CD1c-positive myeloid dendritic cell (primary cell): ENCODE data around the gene ANXA8.
"Not testable (repeated sequence)": the region's sequence is repeated elsewhere in the genome, so short reads cannot be mapped to it uniquely, and the experiment has no call there.

ENCODE experiments used
- DNase-seq: peaks from one replicate; pipeline ENCODE4 v3.0.0-alpha.2; 2016; ENCODE audit errors: extremely low spot score

Gene ANXA8

GRCh38 chr10:47483923-47484322 is at the start of gene ANXA8:
Gene ANXA8, minus strand, starts transcription at chr10:47484115. Its CDS starts 182 bp downstream, at chr10:47483933.
- not testable (repeated sequence) for DNase-seq

- not testable (repeated sequence) for DNase-seq
Observed at GRCh38 chr10:47523475-47523874, 39.6 kb upstream of the ANXA8 start, which contains the start of gene AGAP9. Gene AGAP9, minus strand, starts transcription at chr10:47523638. Its CDS starts 112 bp downstream, at chr10:47523526.

- DNase-seq, result not testable (repeated sequence)
Observed at GRCh38 chr10:47502313-47502712, 18.4 kb upstream of the ANXA8 start.

- DNase-seq, result not testable (repeated sequence)
Observed at GRCh38 chr10:47494226-47494625, 10.3 kb upstream of the ANXA8 start.

GRCh38 chr10:47491600-47491999 is 7.7 kb upstream of the ANXA8 start, which contains the start of gene FAM25G:
Gene FAM25G, minus strand, starts transcription at chr10:47491700. Its CDS starts 26 bp downstream, at chr10:47491674.
- DNase-seq, result not testable (repeated sequence)

GRCh38 chr10:47489630-47490029 is 5.7 kb upstream of the ANXA8 start:
- not testable (repeated sequence) for DNase-seq

- DNase-seq, result not testable (repeated sequence)
Observed at GRCh38 chr10:47485943-47486342, 2.0 kb upstream of the ANXA8 start.

- DNase-seq, result not testable (repeated sequence)
Observed at GRCh38 chr10:47484786-47485185, 871 bp upstream of the ANXA8 start.

GRCh38 chr10:47482367-47482766 is 1.5 kb downstream of the ANXA8 start:
- DNase-seq, result not testable (repeated sequence)

GRCh38 chr10:47481768-47482181 is 2.1 kb downstream of the ANXA8 start:
- not testable (repeated sequence) for DNase-seq

- DNase-seq, result not testable (repeated sequence)
Observed at GRCh38 chr10:47481182-47481766, 2.6 kb downstream of the ANXA8 start.

- DNase-seq, result not testable (repeated sequence)
Observed at GRCh38 chr10:47480133-47480532, 3.8 kb downstream of the ANXA8 start.

GRCh38 chr10:47478114-47478513 is 5.8 kb downstream of the ANXA8 start:
- not testable (repeated sequence) for DNase-seq

- DNase-seq, result not testable (repeated sequence)
Observed at GRCh38 chr10:47477078-47477477, 6.8 kb downstream of the ANXA8 start.

GRCh38 chr10:47475101-47475500 is 8.8 kb downstream of the ANXA8 start:
- DNase-seq, result not testable (repeated sequence)

- not testable (repeated sequence) for DNase-seq
Observed at GRCh38 chr10:47473516-47473915, 10.4 kb downstream of the ANXA8 start.

- DNase-seq, result not testable (repeated sequence)
Observed at GRCh38 chr10:47472647-47473046, 11.3 kb downstream of the ANXA8 start.

- DNase-seq, result not testable (repeated sequence)
Observed at GRCh38 chr10:47472072-47472471, 11.8 kb downstream of the ANXA8 start.

- not testable (repeated sequence) for DNase-seq
Observed at GRCh38 chr10:47468731-47469528, 15.0 kb downstream of the ANXA8 start.

- not testable (repeated sequence) for DNase-seq
Observed at GRCh38 chr10:47467957-47468356, 16.0 kb downstream of the ANXA8 start.

- not testable (repeated sequence) for DNase-seq
Observed at GRCh38 chr10:47467458-47467857, 16.5 kb downstream of the ANXA8 start.

GRCh38 chr10:47465216-47465917 is 18.5 kb downstream of the ANXA8 start:
- not testable (repeated sequence) for DNase-seq
